KMS-11 (cell line): ENCODE measurements around the gene DLG2.

Experiments used
- H2AFZ ChIP-seq: fragments of 200-600 bp; sonication (generic); 2 replicates; pipeline ENCODE4 v1.6.1; 2016; ENCODE audit warnings: antibody characterized with exemption, mixed run types, low read depth
- H3K27ac ChIP-seq: fragments of 200-600 bp; sonication (generic); 2 replicates; pipeline ENCODE4 v1.6.1; 2016; ENCODE audit warnings: mild to moderate bottlenecking, mixed run types
- H3K27me3 ChIP-seq: fragments of 200-600 bp; sonication (generic); 2 replicates; pipeline ENCODE4 v1.6.1; 2017; ENCODE audit warnings: mild to moderate bottlenecking, low read depth, mixed run types, moderate library complexity; ENCODE audit not compliant: insufficient read depth
- H3K36me3 ChIP-seq: fragments of 200-600 bp; sonication (generic); 2 replicates; pipeline ENCODE4 v1.6.1; 2017; ENCODE audit warnings: mild to moderate bottlenecking, mixed run types; ENCODE audit not compliant: insufficient read depth
- H3K4me1 ChIP-seq: fragments of 200-600 bp; sonication (generic); 2 replicates; pipeline ENCODE4 v1.6.1; 2016; ENCODE audit warnings: mild to moderate bottlenecking, low read depth, mixed run types; ENCODE audit not compliant: poor library complexity, severe bottlenecking
- H3K4me2 ChIP-seq: fragments of 200-600 bp; sonication (generic); 2 replicates; pipeline ENCODE4 v1.7.0; 2016; ENCODE audit warnings: mild to moderate bottlenecking, mixed run types
- H3K4me3 ChIP-seq: fragments of 200-600 bp; sonication (generic); IDR thresholded peaks from 2 replicates; pipeline ENCODE4 v1.6.1; 2017; ENCODE audit warnings: low read depth, low read length, mixed read lengths; ENCODE audit not compliant: insufficient read depth
- H3K79me2 ChIP-seq: fragments of 200-600 bp; sonication (generic); 2 replicates; pipeline ENCODE4 v1.6.1; 2016; ENCODE audit warnings: low read depth, mixed run types; ENCODE audit not compliant: insufficient read depth
- H3K9ac ChIP-seq: fragments of 200-600 bp; sonication (generic); 2 replicates; pipeline ENCODE4 v1.6.1; 2016; ENCODE audit warnings: mild to moderate bottlenecking, mixed run types
- H4K20me1 ChIP-seq: fragments of 200-600 bp; sonication (generic); 2 replicates; pipeline ENCODE4 v1.6.1; 2016; ENCODE audit warnings: mild to moderate bottlenecking, mixed run types; ENCODE audit not compliant: insufficient read depth
- CTCF ChIP-seq: fragments of 200-600 bp; sonication (generic); conservative IDR thresholded peaks from 2 replicates; pipeline ENCODE4 v1.6.1; 2017; ENCODE audit warnings: low read depth, mild to moderate bottlenecking, antibody characterized with exemption, low read length, moderate library complexity, mixed read lengths

The DLG2 gene

DNA sequence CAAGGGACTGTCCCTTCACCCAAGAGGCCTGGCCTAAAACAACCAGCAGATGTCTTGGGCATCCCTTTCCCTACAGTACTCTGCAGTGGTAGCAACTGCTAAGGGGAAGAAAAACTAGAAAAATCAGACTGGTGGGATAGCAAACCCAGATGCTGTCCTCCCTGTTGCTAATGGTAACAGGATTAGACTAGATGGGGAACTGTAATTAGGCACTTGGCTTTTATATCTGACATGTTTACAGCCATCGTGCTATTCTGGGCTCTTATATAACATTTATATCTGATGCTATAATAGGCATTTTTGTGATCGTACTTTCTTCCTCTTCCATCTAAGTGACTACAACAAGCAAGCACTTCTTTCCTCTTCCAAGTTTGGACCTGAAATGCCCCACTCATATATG, 316.7 kb downstream of the DLG2 start:
- no peak overlapping the region for H2AFZ ChIP-seq
- H3K4me1 ChIP-seq = no peaks in the 10 kb centered on the region
- H3K36me3 ChIP-seq = no peaks in the 10 kb centered on the region
- no peak for TF ChIP-seq CTCF
- H4K20me1 ChIP-seq = no peaks in the 10 kb centered on the region
- H3K4me2 ChIP-seq = no peak overlapping the region
- H3K79me2 ChIP-seq = no peaks in the 10 kb centered on the region
- no peaks in the 10 kb centered on the region for H3K27me3 ChIP-seq
- no peak overlapping the region for H3K9ac ChIP-seq
- no peak overlapping the region for H3K4me3 ChIP-seq
- no peak overlapping the region for H3K27ac ChIP-seq

DNA sequence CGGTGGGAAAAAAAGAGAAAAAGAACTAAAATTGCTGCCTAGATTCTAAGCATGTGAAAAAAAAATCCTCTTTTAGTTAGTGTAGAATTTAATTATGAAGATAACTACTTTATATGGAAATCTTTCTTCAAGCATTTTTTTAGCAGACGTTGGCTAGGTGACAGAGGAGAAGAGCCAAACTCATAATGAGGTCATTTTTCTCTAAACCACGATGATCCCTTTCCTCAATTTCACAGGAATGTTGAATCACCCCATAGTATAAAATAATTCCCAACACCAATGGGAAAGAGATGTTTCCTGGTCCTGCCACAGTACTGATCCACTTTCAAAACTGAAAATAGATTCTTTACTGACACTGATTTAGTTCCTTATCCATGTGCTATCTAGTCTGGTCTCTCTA, 319.8 kb downstream of the DLG2 start:
- no peak for TF ChIP-seq CTCF
- Histone ChIP-seq H3K27me3 (no peaks in the 10 kb centered on the region), H2AFZ (no peak overlapping the region), H3K4me3 (no peak overlapping the region), H3K27ac (no peak overlapping the region), H3K4me1 (no peaks in the 10 kb centered on the region), H3K36me3 (no peaks in the 10 kb centered on the region), H3K79me2 (no peaks in the 10 kb centered on the region), H4K20me1 (no peaks in the 10 kb centered on the region), H3K9ac (no peak overlapping the region), H3K4me2 (no peak overlapping the region)

- Histone ChIP-seq H3K27me3 (no peaks in the 10 kb centered on the region), H2AFZ (no peak overlapping the region), H3K79me2 (no peaks in the 10 kb centered on the region), H3K4me1 (peaks cover 10% of the 10 kb centered on the region), H3K4me3 (no peak overlapping the region), H3K4me2 (no peak overlapping the region), H3K36me3 (no peaks in the 10 kb centered on the region), H4K20me1 (no peaks in the 10 kb centered on the region), H3K9ac (no peak overlapping the region), H3K27ac (no peak overlapping the region)
- TF ChIP-seq CTCF = no peak
Measured at GRCh38 chr11:85301895-85302678, 325.1 kb downstream of the DLG2 start.

DNA sequence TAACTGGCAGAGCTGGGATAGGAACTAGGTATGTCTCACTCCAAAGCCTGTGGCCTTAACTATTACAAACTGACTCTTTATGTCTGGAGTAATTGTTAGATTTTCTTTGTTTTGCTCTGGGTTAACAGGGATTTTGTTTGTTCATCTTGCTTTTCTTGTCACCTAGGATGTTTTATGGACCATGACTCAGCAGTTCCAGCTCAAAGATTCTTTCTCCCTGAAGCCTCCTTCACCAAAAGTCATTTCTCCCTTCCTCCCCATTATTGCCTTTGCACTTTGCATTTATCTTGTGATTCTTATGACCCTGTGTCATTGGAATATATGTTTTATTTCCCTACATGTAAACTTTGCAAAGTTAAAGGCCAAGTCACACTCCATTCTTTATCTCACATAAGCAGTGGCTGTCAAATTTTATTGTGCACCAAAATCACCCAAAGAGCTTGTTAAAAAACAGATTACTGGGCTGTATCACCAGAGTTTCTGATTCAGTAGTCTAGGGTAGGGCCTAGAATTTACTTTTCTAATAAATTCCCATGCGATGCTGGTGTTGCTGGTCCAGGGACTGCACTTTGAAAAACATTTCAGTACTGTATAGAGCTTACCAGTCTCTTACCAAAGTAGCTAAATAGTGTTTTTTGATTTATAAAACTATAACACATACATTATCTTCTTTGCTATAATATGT, 327.7 kb downstream of the DLG2 start:
- no peak for TF ChIP-seq CTCF
- Histone ChIP-seq H3K4me2 (no peak overlapping the region), H3K9ac (no peak overlapping the region), H4K20me1 (no peaks in the 10 kb centered on the region), H3K4me3 (no peak overlapping the region), H3K27me3 (no peaks in the 10 kb centered on the region), H3K4me1 (peaks cover 10% of the 10 kb centered on the region), H3K27ac (no peak overlapping the region), H2AFZ (peak overlapping the region; percentile 10; the same call in 1 of the 2 replicates), H3K79me2 (no peaks in the 10 kb centered on the region), H3K36me3 (no peaks in the 10 kb centered on the region)
